HFFc6 (cell line): ENCODE measurements around the gene DNAJC1. TPM values are rescaled to one million over a fixed set of nuclear protein-coding genes. Genes with fewer than 3 reads are reported as not detected.

Source experiments
- DNase-seq: peaks from one replicate; pipeline ENCODE4 v3.0.0-alpha.2; 2018
- H3K27ac Mint-ChIP-seq: 2 replicates; pipeline ENCODE4 v1.8.0; 2020; ENCODE audit warnings: mild to moderate bottlenecking, mixed read lengths
- H3K27me3 Mint-ChIP-seq: 2 replicates; pipeline ENCODE4 v1.8.0; 2021; ENCODE audit warnings: mild to moderate bottlenecking, moderate library complexity, mixed read lengths; ENCODE audit not compliant: insufficient read depth
- H3K36me3 Mint-ChIP-seq: 2 replicates; pipeline ENCODE4 v1.8.0; 2021; ENCODE audit warnings: low read depth, mixed read lengths
- H3K4me1 Mint-ChIP-seq: 2 replicates; pipeline ENCODE4 v1.8.0; 2020; ENCODE audit warnings: low read depth, mixed read lengths
- H3K4me3 Mint-ChIP-seq: 2 replicates; pipeline ENCODE4 v1.8.0; 2020; ENCODE audit warnings: mild to moderate bottlenecking, moderate library complexity, mixed read lengths
- H3K9me3 Mint-ChIP-seq: 2 replicates; pipeline ENCODE4 v1.8.0; 2020; ENCODE audit warnings: mild to moderate bottlenecking, mixed read lengths
- total RNA-seq, 6 experiments: library from RNA; stranded (reverse); fragmentation: NEBNext Ultra II Directional; extraction: Animal tissue kit (Norgen Biotek cat#: 25700); gene quantifications; 2 replicates in 1 of 6; 3 replicates in 5 of 6; pipeline ENCODE4 v1.2.3, GENCODE V29; 2021
- TF ChIP-seq, protein P1 (sequence below): fragments of 200-600 bp; sonication (generic); IDR thresholded peaks from 2 replicates; pipeline ENCODE4 v1.5.0; 2021; ENCODE audit warnings: antibody characterized with exemption, mild to moderate bottlenecking

DNAJC1 gene
- total RNA-seq, 6 experiments from 2014 or later: 17.3 to 25.5 (median 17.9) TPM

DNA sequence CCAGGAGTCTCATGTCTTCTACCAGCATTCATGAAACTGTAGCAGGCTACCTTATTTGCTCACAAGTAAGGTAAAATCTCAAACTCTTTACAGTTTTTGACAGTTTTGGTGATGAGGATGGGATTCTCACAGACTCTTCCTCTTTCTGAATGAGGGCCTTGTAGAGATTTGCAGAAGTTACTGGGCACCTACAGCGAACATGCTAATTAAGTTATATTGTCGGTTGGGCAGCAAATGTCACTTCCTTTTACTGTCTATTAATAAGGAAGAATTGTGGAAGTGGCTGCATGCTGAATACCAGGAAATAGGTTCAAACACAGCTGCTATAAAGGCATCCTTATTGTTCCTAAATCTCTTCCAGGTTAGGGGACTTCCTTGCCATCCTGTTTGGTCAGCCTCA is 189.6 kb downstream of the DNAJC1 start:
- Mint-ChIP-seq H3K9me3 (no peaks in the 10 kb centered on the region), H3K27me3 (no peaks in the 10 kb centered on the region), H3K4me1 (0 out of 2 replicates have a peak, but pooled peaks cover 12% of the 10 kb centered on the region), H3K4me3 (no peak overlapping the region), H3K36me3 (no peaks in the 10 kb centered on the region), H3K27ac (no peak overlapping the region)
- TF ChIP-seq, protein P1, sequence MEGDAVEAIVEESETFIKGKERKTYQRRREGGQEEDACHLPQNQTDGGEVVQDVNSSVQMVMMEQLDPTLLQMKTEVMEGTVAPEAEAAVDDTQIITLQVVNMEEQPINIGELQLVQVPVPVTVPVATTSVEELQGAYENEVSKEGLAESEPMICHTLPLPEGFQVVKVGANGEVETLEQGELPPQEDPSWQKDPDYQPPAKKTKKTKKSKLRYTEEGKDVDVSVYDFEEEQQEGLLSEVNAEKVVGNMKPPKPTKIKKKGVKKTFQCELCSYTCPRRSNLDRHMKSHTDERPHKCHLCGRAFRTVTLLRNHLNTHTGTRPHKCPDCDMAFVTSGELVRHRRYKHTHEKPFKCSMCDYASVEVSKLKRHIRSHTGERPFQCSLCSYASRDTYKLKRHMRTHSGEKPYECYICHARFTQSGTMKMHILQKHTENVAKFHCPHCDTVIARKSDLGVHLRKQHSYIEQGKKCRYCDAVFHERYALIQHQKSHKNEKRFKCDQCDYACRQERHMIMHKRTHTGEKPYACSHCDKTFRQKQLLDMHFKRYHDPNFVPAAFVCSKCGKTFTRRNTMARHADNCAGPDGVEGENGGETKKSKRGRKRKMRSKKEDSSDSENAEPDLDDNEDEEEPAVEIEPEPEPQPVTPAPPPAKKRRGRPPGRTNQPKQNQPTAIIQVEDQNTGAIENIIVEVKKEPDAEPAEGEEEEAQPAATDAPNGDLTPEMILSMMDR: no peak
- DNase-seq: no peak

DNA sequence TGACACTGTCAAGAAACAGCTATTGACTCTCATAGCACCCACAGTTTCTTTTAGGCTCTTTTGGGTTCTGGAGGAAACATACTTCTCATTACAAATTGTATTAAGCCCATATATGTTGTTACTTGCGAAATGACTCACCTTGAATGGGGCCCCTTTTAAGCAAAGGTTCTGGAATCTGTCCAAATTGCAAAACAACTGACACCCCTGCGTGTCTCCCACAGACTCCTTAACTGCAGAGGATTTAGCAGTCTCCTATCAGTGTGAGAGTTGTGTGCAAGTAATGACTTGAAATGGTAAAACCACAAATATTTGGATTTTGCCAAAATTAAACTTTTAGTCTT is 192.3 kb downstream of the DNAJC1 start:
- no peak overlapping the region for H3K4me3 Mint-ChIP-seq
- H3K9me3 Mint-ChIP-seq: no peaks in the 10 kb centered on the region
- H3K4me1 Mint-ChIP-seq: 0 out of 2 replicates have a peak, but pooled peaks cover 12% of the 10 kb centered on the region
- H3K27ac Mint-ChIP-seq: no peak overlapping the region
- TF ChIP-seq, protein P1: no peak
- H3K27me3 Mint-ChIP-seq: no peaks in the 10 kb centered on the region
- H3K36me3 Mint-ChIP-seq: no peaks in the 10 kb centered on the region
- no peak for DNase-seq

DNA sequence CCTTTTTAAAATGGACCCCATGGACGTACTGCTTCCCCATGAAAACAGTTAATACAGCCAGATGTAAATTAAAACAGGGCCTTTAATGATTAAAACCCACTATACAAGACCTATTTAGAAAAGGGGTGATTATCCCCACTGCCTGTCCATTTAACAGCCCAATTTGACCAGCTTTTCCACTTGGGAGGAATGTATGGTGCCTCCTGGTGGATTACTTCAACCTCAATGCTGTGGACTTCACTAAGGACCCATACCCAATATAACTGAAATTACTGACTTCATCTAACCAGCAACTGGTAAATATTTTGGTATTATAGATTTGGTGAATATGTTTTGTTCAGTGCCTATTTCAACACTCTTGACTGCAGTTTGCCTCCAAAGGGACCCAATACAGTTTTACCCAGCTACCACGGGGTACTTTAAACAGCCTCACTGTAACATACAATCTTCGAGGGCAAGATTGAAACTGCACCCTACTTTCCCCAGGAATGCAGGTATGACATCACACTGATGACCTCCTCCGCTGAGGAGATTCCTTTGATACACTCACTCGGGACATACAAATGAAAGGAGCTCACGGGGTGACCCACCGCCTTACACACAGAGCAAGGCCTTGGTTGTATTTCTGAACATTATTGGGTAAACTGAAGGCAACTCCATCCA is 192.8 kb downstream of the DNAJC1 start:
- no peak overlapping the region for H3K4me3 Mint-ChIP-seq
- no peak overlapping the region for H3K27ac Mint-ChIP-seq
- no peak for DNase-seq
- 0 out of 2 replicates have a peak, but pooled peaks cover 12% of the 10 kb centered on the region for H3K4me1 Mint-ChIP-seq
- H3K27me3 Mint-ChIP-seq: no peaks in the 10 kb centered on the region
- TF ChIP-seq, protein P1: 0 out of 2 replicates have a peak, but pooled peaks have one; percentile 13
- no peaks in the 10 kb centered on the region for H3K9me3 Mint-ChIP-seq
- no peaks in the 10 kb centered on the region for H3K36me3 Mint-ChIP-seq

GRCh38 chr10:21808550-21808949 is 195.0 kb downstream of the DNAJC1 start:
- H3K27ac Mint-ChIP-seq: no peak overlapping the region
- H3K27me3 Mint-ChIP-seq: no peaks in the 10 kb centered on the region
- H3K4me3 Mint-ChIP-seq: no peak overlapping the region
- H3K9me3 Mint-ChIP-seq: no peaks in the 10 kb centered on the region
- TF ChIP-seq, protein P1: no peak
- no peaks in the 10 kb centered on the region for H3K36me3 Mint-ChIP-seq
- no peak for DNase-seq
- 0 out of 2 replicates have a peak, but pooled peaks cover 12% of the 10 kb centered on the region for H3K4me1 Mint-ChIP-seq

- Mint-ChIP-seq H3K27ac (no peak overlapping the region), H3K4me1 (0 out of 2 replicates have a peak, but pooled peaks cover 12% of the 10 kb centered on the region), H3K9me3 (no peaks in the 10 kb centered on the region), H3K27me3 (no peaks in the 10 kb centered on the region), H3K4me3 (no peak overlapping the region), H3K36me3 (no peaks in the 10 kb centered on the region)
- TF ChIP-seq, protein P1: no peak
- DNase-seq: no peak
These were observed 196.3 kb downstream of the DNAJC1 start for GRCh38 chr10:21807180-21807579.
